Measurements from ENCODE around the gene WBP2.

WBP2 gene

DNA sequence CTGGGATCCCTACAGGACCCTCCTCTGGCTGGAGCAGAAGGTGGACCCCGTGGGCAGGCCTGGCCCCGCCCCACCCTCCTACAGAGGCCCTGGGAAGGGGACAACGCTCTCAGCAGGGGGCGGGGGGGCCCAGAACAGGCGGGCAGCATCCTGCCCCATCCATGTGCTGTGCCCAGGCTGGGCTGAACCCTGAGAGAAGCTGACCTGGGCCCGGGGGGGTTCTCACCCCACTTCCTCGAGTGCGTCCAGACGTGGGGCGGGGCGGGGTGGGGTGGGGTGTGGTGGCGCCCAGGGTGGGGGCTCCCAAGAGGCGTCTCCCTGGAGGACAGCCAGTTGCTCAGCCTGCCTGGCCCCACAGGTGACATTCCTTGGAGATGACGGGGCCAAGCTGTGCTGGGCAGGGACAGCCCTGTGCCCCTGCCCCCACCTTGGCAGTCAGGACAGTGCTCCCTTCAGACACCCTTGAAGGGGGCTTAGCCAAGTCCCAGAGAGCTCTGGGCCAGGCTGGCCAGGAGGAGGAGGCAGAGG lies 10.5 kb downstream of the WBP2 start:
- DNase-seq (ENCODE audit: low spot score), result peak; percentile 94

- peak; percentile 9 for DNase-seq (ENCODE audit: low spot score)
Measured at GRCh38 chr17:75843577-75844529, 11.3 kb downstream of the WBP2 start, which contains the start of gene UNC13D. Gene UNC13D, minus strand, starts transcription at chr17:75844404. Its CDS starts 67 bp downstream, at chr17:75844337.

DNA sequence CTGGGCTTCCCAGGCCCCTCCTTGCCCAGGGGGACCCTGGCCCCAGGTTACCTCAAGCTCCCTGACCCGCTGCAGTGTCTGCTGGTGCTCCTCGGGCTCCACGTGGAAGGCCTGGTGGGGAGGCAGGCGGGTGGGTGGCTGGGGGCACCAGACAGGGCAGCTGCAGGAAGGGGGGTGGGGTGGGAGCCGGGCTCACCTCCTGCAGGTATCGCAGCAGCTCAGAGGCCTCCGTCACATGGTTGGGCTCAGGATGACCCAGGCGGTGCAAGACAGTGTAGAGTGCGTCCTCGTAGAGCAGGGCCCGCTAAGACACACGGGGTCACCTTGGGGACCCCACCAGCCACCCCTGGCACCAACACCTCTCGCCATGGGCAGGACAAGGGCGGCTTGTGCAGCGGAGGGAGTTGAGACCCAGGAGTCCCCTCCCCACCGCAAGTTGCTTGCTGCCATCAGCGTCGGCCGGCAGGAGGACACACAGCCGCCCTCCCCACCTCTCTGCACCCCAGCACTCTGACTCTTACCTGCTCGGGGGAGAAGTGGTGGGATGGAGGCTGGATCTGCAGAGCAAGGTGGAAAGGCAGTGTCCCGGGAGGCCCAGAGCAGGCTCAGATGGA lies 12.1 kb downstream of the WBP2 start:
- no peak for DNase-seq (ENCODE audit: low spot score)

GRCh38 chr17:75842411-75842810 lies 12.7 kb downstream of the WBP2 start:
- no peak for DNase-seq (ENCODE audit: low spot score)

DNA sequence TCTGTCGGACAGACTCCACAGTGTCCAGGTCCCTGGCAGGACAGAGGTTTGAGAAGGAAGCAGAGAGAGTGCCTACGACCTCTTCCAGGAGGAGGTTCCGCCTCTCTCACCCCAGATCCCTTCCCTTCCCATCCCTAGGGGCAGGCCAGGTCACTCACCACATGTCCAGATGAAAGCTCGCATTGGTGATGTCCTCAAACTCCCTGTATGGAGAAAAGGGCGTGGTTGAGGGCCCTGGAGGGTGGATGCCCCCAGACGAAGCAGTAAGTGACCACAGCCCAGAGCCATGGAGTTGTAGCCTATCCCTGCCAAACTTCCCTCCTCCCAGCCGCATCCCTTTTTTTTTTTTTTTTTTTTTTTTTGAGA lies 14.4 kb downstream of the WBP2 start:
- no peak for DNase-seq (ENCODE audit: low spot score)

- DNase-seq (ENCODE audit: low spot score), result no peak
Measured at GRCh38 chr17:75839942-75840798, 15.0 kb downstream of the WBP2 start.

DNA sequence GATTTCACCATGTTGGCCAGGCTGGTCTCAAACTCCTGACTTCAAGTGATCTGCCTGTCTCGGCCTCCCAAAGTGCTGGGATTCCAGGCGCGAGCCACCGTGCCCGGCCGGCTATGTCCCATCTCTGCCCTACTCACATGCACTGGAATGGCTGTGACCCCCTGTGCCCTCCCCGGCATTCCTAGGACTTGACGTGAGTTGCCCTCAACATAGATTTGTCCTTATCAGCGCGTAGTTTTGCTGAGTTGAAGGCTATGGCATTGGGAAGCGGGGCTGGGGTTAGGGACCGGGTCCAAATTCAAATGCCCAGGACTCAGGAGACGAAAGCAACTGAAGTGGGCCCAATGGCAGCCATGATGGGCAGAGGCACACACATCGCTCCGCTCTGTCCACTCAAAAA lies 16.7 kb downstream of the WBP2 start:
- DNase-seq (ENCODE audit: low spot score), result no peak

- no peak for DNase-seq (ENCODE audit: low spot score)
Measured at GRCh38 chr17:75837899-75838298, 17.2 kb downstream of the WBP2 start.

DNA sequence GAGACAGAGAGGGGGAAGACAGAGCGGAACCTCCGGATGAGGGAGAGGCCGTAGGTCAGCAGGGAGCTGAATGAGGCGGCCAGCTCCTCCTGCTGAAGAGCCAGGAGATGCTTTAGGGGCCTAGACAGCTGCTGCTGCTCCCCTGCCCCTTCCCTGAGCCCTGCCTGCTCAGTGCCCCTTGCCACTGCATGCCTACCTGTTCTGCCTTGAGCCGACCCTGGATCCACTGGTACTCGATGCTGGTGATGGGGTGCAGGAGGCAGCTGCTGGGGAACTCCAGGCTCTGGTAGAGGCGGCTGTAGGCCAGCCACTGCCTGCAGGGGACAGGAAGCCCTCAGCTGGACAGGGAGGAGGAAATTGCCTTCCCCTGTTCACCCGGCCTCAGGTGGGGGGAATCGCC lies 18.5 kb downstream of the WBP2 start:
- DNase-seq (ENCODE audit: low spot score), result no peak

- DNase-seq (ENCODE audit: low spot score), result no peak
Measured at GRCh38 chr17:75835654-75835987, 19.5 kb downstream of the WBP2 start.

DNA sequence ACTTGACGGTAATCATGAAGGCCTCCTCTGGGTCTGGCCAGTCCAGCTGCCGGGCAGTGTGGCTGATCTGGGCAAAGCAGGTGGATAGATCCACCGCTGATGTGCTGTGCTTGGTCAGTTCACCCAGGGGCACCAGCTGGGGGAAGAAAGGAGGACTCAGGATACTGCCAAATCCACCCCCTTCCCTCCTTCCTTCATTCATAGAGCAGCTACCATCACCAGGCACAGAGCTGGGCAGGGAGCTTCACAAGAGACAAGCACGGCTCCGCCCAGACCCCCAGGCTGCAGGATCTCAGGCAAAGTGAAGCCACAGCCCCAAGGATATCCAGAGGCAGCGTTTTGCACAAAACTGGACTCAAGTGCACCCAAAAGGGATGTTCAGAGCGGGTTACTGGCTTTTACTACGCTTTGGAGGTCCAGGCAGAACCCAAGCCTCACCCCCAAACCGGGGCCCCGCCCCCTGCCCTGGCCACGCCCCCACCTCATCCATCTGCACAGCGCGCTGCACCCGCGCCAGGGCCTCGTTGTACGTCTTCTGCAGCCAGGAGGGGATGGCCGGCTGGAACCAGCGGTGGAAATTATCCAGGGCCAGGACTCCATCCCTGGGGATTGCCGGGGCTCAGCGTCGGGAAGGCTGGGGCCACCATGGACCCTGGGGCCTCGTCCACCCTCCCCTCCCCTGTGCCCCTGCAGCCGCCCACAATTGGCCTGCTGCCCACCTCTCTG lies 20.0 kb downstream of the WBP2 start:
- no peak for DNase-seq (ENCODE audit: low spot score)

GRCh38 chr17:75834279-75834920 lies 20.7 kb downstream of the WBP2 start:
- DNase-seq (ENCODE audit: low spot score), result no peak

DNA sequence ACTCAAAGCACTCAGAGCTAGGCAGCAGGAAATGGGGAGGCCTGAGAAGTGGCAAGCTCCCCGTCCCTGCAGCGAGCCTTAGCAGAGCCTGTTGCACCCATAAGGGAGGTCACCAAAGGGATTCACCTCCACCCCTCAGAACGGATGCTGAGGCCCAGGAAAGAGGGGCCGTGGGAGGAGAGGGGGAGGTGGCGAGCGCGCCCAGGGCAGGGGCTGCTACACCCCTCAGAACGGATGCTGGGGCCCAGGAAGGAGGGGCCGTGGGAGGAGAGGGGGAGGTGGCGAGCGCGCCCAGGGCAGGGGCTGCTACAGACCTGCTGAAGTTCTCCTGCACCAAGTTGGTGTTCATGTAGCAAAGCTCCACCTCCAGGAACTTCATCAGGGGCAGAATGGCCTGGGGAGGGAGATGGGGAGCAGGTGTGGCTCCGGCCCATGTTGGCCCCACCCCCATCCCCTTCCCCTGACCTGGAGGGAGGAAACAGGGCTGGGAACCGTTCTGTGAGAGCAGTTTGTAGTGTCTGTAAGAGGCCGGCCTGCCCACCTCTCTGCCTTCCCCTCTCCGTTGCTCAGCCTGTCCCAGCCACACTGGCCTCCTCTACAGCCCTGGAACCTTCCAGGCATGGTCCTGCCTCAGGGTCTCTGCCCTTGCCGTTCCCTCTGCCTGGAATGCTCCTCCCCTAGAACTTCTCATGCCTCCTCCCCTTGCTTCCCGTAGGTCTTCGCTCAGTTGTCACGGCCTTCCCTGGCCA lies 22.3 kb downstream of the WBP2 start:
- no peak for DNase-seq (ENCODE audit: low spot score)

DNA sequence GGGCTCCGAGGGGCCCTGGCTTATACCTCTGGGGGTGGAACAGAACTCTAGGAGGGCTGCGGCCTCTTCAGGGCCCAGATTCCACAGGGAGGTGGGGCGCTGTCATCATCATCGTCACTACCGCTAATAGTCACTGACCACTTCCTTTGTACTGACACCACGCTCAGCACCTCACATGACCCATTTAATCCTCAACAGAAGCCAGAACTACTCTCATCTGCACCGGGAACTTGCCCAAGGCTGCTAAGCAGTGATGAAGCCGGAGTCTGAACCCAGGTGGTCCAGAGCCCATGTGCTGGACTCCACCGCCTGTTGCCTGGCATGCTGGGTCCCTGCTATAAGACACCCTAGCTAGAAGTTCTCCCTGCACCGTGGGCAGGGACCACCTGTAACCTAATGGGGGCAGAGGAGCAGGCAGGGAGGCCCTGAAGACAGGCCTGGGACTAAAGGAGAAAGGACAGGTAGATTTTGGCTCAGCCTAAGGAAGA lies 22.9 kb downstream of the WBP2 start:
- no peak for DNase-seq (ENCODE audit: low spot score)

DNA sequence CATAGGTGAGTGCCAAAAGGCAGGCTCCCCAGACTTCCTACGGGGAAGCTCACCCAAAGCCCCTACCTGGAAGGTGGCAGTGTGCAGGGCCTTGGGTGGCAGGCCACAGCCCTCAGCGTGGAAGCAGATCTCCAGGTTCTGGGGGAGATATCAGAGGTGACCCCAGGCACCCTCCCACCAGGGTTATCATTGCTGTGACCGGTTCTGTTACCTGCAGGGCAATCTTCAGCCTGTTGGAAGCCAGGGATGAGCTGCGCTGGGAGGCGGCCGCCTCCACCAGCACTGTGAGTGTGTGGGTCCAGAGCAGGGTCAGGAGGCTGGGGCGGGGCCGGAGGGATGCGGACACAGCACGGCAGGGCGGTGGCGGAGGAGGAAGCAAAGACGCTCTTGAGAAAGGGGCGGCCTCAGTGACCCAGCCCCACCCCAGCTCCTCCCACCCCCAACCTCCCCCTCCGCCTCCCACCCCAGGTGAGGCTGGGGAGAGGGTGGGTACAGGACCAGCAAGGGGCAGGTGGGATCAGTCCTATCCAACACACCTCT lies 24.0 kb downstream of the WBP2 start:
- DNase-seq (ENCODE audit: low spot score), result no peak

GRCh38 chr17:75830164-75831031 lies 24.7 kb downstream of the WBP2 start:
- no peak for DNase-seq (ENCODE audit: low spot score)

DNA sequence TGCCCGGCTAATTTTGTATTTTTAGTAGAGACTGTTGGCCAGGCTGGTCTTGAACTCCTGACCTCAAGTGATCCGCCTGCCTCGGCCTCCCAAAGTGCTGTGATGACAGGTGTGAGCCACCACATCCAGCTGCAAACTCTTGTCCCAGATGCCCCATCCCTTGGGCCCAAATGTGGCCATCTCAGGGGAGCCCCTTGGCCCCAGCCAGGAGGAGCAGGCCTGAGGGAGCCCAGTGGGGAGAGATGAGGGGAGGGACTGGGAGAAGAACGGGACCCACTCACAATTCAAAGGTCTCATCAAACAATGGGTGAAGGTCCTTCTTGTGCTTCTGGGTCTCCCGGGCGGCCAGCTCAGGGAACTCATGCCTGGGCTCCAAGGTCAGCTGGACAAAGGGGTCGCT lies 25.4 kb downstream of the WBP2 start:
- no peak for DNase-seq (ENCODE audit: low spot score)

DNA sequence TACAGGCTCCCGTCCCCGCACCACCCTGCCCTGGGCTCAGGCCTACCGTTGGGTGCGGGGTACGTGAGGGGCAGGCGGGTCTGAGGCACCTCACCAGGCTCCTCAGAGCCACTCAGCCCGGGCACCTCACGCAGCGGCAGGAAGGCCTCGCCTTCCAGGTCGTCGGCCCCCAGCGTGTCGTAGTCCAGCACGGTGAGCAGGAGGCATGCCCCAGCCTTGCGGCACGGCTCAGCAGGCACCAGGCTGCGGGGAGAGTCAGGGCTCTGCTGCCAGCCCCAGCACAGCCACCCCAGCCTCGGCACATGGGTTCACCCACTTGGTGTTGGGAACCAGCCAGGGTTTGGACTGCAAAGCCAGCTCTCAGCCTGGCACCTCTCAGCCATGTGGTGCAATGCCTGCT lies 26.4 kb downstream of the WBP2 start:
- DNase-seq (ENCODE audit: low spot score), result no peak

DNA sequence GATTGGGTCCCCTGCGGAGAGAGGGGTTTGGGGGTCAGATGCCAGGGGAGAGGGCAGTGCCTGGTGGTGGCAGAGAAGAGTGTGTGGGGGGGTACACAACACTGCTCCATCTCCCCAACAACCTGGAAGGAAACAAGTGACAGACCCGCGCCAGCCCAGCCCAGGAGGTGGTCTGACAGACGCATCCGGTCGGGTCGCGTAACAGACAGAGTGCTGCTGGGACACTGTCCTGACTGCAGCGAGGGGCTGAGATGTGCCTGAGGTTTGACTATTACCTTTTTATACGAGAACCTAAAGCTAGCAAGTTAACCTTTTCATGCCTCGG lies 27.1 kb downstream of the WBP2 start:
- DNase-seq (ENCODE audit: low spot score), result no peak
